Endometrium (tissue), 2 donors: ENCODE results near the gene SORL1-AS1.
"Not testable (repeated sequence)": the region's sequence is repeated elsewhere in the genome, so short reads cannot be mapped to it uniquely, and the experiment has no call there.

Source experiments
- FAIRE-seq: peaks from 2 replicates; lab custom pipeline; 2012; peaks lifted over from hg19 to GRCh38; lab: Jason Lieb, UNC
- donor health status: control.
- donor health status: control.

The SORL1-AS1 gene

GRCh38 chr11:121426476-121427399, 26.0 kb downstream of the SORL1-AS1 start:
- no peak for FAIRE-seq

GRCh38 chr11:121425828-121426227, 26.9 kb downstream of the SORL1-AS1 start:
- FAIRE-seq = no peak

GRCh38 chr11:121422675-121423074, 30.1 kb downstream of the SORL1-AS1 start:
- no peak for FAIRE-seq

- FAIRE-seq = no peak
These were observed 31.4 kb downstream of the SORL1-AS1 start for GRCh38 chr11:121421149-121421901.

- FAIRE-seq = no peak
These were observed 32.4 kb downstream of the SORL1-AS1 start for GRCh38 chr11:121420398-121420797.

GRCh38 chr11:121419836-121420235, 32.9 kb downstream of the SORL1-AS1 start:
- no peak for FAIRE-seq

GRCh38 chr11:121418625-121419114, 34.1 kb downstream of the SORL1-AS1 start:
- FAIRE-seq = no peak

- FAIRE-seq = no peak
These were observed 35.2 kb downstream of the SORL1-AS1 start for GRCh38 chr11:121417607-121418006.

- no peak for FAIRE-seq
These were observed 35.7 kb downstream of the SORL1-AS1 start for GRCh38 chr11:121417055-121417551.

- no peak for FAIRE-seq
These were observed 36.9 kb downstream of the SORL1-AS1 start for GRCh38 chr11:121415856-121416255.

- FAIRE-seq = no peak
These were observed 38.4 kb downstream of the SORL1-AS1 start for GRCh38 chr11:121414141-121414913.

GRCh38 chr11:121412711-121413415, 39.9 kb downstream of the SORL1-AS1 start:
- no peak for FAIRE-seq

GRCh38 chr11:121412000-121412587, 40.7 kb downstream of the SORL1-AS1 start:
- no peak for FAIRE-seq

- FAIRE-seq = not testable (repeated sequence)
These were observed 41.4 kb downstream of the SORL1-AS1 start for GRCh38 chr11:121411330-121411729.

- not testable (repeated sequence) for FAIRE-seq
These were observed 42.7 kb downstream of the SORL1-AS1 start for GRCh38 chr11:121410041-121410440.

- no peak for FAIRE-seq
These were observed 43.9 kb downstream of the SORL1-AS1 start for GRCh38 chr11:121408830-121409229.

GRCh38 chr11:121406291-121406690, 46.5 kb downstream of the SORL1-AS1 start:
- no peak for FAIRE-seq

GRCh38 chr11:121405646-121406045, 47.1 kb downstream of the SORL1-AS1 start:
- no peak for FAIRE-seq

- no peak for FAIRE-seq
These were observed 58.0 kb downstream of the SORL1-AS1 start for GRCh38 chr11:121394785-121395184.

GRCh38 chr11:121393855-121394254, 58.9 kb downstream of the SORL1-AS1 start:
- FAIRE-seq = no peak

- FAIRE-seq = no peak
These were observed 60.9 kb downstream of the SORL1-AS1 start for GRCh38 chr11:121391914-121392313.
